Stimulated activated CD4-positive, alpha-beta T cell treated with anti-CD3 and anti-CD28 coated beads, Interleukin-4, amount 100 ng/mL, for 4 hours (primary cell): Measurements from ENCODE around the gene CTIF.

Experiments used
- DNase-seq, 2 experiments: peaks; one replicate each; pipeline ENCODE4 v3.0.0-alpha.2; 2020

CTIF gene

GRCh38 chr18:48879008-48879431 lies 340.2 kb downstream of the CTIF start:
- no peak for DNase-seq

GRCh38 chr18:48880931-48881330 lies 342.1 kb downstream of the CTIF start:
- no peak for DNase-seq

- DNase-seq, result no peak
Observed at GRCh38 chr18:48882379-48882778, 343.5 kb downstream of the CTIF start.

GRCh38 chr18:48884306-48884705 lies 345.5 kb downstream of the CTIF start:
- DNase-seq, result no peak

- DNase-seq, result no peak
Observed at GRCh38 chr18:48884771-48885170, 345.9 kb downstream of the CTIF start.

- DNase-seq, result no peak
Observed at GRCh38 chr18:48885266-48885923, 346.6 kb downstream of the CTIF start.

GRCh38 chr18:48885924-48886400 lies 347.1 kb downstream of the CTIF start:
- no peak for DNase-seq

GRCh38 chr18:48886520-48887293 lies 347.9 kb downstream of the CTIF start:
- DNase-seq, result no peak

GRCh38 chr18:48887294-48887904 lies 348.6 kb downstream of the CTIF start:
- no peak for DNase-seq

GRCh38 chr18:48887905-48888772 lies 349.3 kb downstream of the CTIF start:
- no peak for DNase-seq

GRCh38 chr18:48888773-48889080 lies 349.9 kb downstream of the CTIF start:
- DNase-seq, result no peak

- DNase-seq, result no peak
Observed at GRCh38 chr18:48889115-48889941, 350.5 kb downstream of the CTIF start.

- DNase-seq, result no peak
Observed at GRCh38 chr18:48889981-48890762, 351.3 kb downstream of the CTIF start.

GRCh38 chr18:48891721-48892120 lies 352.9 kb downstream of the CTIF start:
- no peak for DNase-seq

GRCh38 chr18:48892146-48892855 lies 353.5 kb downstream of the CTIF start:
- DNase-seq, result no peak

- DNase-seq, result no peak
Observed at GRCh38 chr18:48893061-48893607, 354.3 kb downstream of the CTIF start.

- no peak for DNase-seq
Observed at GRCh38 chr18:48893608-48894600, 355.1 kb downstream of the CTIF start.

GRCh38 chr18:48894799-48895346 lies 356.0 kb downstream of the CTIF start:
- DNase-seq, result no peak
